HG02870 (cell line): Measurements from ENCODE around the gene MYBPH.

ENCODE experiments used
- ATAC-seq: cut with Tn5 transposase; IDR thresholded peaks from one replicate; pipeline ENCODE4 v1.9.1; 2021; ENCODE audit warnings: mild to moderate bottlenecking, moderate library complexity; ENCODE audit not compliant: unreplicated experiment

The MYBPH gene

DNA sequence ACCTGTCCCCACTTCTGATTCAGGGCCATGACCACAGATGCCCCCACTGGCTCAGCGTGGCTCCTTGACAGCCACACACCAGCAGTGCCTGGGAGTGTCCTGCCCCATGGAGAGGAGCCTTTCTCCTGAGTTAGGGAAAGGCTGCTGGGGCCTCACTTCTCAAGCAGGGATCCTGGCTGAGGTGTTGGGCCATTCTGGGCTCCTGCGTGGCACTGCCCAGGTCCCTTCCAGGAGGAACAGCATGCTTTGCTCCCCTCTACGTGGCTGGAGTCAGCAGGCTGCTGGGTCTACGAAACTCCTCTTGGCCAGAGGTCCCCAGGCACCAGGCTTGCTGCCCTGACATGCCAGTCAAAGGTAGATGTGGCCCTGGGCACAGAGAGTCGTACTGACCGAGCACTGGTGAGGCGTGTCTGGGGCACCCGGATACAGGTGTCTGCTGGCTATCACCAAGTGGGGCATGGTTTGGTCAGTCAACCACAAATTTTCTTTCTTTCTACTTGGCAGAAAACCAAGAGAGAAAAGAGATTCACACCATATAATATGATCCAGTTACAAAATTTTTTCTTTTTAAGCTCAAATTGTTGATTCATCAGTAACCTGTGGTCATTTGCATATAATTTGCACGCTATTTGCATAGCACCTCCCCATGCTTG, 44.0 kb downstream of the MYBPH start:
- no peak for ATAC-seq

DNA sequence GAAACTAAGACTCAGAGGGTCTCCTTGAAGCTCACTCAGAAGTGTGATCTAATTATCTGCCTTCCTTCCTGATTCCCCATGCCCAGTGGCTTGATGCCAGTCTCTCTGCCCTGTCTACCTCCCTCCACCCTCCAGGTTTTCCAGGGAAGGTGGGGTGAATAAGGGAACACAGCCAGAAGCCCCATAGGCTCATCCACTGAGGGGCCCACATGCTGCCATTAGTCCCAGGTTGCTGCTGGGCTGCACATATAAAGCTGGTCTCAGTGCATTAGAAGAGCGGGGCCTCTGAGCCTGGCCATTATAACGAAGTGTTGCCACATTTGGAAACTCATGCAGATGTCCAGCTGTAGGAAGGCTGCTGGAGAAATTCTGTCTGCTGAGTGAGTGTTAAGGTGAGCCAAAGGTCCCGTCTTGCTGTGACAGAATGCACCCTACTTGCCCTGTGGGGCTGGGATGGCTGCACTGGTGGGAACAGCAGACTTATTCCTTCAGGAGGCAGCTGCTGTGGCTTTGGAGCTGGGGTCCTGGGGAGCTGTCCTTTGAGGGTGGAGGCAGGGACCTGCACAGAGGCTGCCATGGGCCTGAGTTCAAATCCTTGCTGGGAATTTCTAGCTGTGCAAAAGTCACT, 45.2 kb downstream of the MYBPH start:
- no peak for ATAC-seq

DNA sequence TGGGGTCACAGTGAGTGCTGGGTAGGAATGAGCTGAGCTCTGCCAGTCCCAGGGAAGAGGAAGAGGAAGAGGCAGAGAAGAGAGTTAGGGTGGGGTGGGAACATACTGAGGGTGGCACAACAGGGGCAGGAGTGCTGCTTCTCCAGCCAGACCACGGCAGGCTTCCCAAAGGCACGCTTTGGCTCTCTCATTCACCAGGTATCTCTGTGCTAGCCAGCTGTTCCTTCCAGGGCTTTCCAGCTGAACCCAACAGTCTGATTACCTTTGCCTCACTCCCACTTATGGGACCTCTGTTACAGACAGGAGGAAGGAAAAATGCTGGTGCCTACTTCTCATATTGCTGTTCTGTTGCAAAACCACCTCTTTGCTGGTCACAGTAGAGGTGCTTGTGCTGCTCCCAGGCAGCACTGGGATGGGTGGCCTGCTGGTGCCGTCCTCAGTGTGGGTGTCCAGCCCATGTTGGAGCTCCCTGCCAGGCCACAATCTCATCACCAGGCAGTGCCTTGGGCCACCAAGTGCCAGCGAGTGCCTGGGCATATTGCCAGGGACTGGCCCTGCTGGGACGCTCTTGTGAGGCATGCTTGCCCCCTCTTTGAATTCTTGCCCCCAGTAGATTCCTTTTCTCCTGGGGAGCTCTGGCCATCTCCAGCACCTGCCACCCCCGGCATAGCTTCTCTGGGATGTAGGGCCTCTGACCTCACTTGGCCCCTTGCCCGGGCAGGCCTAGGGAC, 46.0 kb downstream of the MYBPH start:
- ATAC-seq, result no peak

DNA sequence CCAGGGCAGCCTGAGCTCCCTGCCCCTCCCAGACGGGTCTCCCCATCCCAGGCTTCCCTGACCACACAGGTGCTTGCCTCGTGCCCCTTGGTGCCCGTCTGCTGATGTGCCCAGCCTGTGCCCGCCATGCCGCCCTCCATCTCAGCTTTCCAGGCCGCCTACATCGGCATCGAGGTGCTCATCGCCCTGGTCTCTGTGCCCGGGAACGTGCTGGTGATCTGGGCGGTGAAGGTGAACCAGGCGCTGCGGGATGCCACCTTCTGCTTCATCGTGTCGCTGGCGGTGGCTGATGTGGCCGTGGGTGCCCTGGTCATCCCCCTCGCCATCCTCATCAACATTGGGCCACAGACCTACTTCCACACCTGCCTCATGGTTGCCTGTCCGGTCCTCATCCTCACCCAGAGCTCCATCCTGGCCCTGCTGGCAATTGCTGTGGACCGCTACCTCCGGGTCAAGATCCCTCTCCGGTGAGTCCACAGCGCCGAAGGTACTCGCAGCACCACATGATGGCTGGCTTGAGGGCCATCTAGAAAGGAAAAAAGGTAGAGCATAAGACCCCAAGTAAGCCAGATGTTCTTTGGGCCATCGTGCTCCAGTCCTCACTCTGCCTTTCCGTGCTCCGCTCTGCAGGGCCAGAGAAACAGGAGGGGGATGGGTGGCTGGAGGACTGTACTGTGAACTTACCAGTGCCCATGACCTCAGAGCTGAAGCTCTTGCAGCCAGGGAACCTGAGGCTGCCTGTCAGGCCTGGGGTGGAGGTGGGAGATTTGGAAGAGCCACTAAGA, 46.7 kb downstream of the MYBPH start:
- no peak for ATAC-seq

DNA sequence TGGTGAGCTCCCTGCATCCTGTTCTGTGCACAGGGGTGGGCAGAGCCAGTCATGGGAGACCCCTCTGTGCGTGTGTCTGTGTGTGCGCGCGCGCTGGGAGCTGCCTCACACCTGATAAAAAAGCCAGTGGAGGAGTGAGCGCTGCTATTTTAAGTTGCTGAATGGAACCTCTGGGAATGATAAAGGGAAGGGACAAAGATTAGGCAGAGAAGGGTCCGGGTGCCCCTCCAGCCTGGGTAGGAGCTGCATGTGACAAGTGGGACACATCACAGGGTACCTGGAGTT, 47.3 kb downstream of the MYBPH start:
- no peak for ATAC-seq

DNA sequence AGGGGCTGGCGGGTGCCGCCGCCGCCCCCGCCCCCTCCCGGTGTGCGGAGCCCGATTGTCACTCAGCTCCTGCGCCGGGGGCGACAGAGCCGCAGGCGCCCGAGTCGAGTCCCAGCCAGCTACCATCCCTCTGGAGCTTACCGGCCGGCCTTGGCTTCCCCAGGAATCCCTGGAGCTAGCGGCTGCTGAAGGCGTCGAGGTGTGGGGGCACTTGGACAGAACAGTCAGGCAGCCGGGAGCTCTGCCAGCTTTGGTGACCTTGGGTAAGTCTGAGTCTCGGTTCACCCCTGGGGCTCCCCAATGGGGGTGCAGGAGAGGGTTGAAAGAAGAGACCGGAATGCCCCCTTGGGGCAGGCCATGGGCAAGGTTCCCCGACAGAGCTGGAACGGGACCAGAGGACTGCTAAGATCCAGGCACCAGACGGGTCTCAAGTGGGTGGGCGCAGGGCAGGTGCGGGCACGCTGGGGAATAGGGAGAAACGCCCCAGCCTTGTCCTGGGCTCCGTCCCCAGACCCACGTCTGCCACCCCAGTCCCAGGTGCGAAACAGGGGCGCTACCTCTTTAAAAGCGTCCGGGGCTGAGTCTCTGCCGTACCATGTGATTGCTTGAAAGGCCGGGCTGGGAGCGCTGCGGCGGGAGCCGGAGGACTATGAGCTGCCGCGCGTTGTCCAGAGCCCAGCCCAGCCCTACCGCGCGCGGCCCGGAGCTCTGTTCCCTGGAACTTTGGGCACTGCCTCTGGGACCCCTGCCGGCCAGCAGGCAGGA, 47.8 kb downstream of the MYBPH start, which contains the start of gene ADORA1:
TSS of gene ADORA1 (plus strand) at position 61 of the 765 bp plus-strand sequence. CDS start 1,116 bp downstream, outside the sequence.
- no peak for ATAC-seq

DNA sequence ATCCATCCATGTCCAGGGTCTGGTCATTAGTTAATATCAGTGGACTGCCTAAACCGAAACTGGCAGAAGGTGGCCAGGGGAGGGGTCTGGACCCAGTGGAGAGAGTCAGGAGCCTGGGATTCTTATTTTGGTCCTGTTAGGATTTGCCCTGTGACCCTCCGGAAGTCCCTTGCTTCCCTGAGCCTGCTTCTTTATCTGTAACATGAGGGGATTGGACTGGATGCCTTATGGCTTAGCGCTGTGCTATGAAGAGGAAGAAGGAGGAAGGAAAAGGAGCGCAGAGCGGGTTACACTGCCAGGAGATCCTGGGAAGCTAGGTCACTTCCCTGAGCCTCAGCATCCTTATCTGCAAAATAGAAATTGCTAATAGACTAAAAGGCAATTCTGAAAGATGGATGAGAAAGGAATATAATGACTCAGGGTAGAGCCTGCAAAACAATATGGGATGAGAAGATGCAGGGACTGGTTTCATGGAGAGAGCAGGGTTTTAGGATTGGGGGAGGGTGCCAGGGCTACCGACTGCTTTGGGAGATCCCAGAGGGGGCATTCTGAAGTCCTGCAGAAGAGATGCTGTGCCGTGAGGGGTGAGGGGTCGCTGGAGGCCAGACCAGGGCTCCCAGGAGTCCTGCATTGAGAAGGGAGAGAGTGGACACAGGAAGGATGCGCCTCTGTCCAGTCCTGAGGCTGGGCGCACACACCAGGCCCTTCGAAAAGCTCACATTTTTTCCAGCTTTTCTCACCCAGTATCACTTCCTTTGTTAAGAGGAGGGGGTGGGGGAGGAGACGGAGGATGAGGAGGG, 48.6 kb downstream of the MYBPH start:
- ATAC-seq, result no peak

DNA sequence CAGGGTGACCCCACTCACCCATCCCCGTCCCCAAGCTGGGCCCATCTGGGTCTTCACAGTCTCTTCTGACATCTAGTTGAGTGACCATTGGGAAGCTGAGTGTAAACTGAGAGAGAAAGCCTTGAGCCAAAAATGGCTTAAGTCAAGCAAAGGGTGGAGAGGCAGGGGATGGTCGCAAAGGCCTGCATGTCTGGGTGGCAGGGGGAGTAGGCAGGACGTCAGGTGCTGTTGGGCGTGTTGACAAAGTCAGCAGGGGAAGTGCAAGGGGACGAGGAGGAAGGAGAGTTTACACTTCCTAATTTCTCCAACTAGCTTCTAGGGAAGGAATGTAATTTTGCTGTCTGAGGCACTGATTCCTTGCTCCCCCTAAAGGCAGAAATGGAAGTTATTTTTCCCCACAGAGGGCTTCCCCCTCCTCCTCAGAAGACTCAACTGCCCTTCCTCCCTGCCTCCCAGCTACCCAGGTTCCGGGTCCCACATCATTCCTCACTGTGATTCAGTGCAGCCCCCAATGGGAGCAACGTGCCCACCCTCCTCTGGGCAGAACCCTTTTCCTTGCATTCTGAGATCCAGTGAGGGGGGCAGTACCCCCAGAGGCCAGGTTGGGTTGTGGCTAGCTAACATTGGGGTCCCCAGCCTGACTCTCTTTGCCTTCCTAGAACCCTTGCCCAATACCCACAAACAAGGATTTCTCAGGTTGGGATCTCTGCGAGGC, 49.3 kb downstream of the MYBPH start:
- ATAC-seq, result no peak

DNA sequence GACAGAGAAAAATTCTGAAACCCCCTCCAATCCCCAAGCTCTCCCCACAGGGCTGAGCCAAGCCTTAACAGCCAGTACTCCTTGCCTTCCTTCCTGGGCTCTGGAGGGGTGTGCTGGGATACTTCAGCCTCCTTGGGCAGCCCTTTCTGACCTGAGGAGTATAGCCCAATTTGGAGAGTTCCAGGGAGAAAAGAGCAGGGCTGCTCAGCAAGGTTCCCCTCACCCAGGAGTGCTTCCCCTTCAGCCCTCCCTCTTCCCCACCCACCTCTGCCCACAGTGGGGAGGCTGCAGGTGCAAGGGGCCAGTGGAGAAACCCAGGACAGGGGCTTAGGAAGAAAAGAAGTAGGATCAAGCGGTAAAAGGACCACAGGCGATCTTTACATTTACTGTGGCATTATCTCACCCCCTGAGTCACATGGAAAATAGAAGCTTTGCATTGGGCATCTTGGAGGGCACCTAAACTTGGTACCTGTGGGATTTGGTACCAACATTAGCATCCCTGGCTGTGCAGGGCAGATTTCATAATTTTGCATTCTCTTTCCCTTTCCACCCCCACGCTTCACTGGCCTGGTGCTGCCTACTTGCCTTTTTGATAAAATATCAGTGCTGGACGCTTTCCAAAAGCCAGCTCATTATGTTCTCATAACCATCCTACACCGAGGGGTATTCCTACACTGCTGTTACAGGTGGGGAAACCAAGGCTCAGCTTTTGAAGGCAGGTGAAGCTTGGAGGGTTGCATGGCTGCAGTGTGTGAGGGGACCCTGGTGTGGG, 50.9 kb downstream of the MYBPH start:
- no peak for ATAC-seq

DNA sequence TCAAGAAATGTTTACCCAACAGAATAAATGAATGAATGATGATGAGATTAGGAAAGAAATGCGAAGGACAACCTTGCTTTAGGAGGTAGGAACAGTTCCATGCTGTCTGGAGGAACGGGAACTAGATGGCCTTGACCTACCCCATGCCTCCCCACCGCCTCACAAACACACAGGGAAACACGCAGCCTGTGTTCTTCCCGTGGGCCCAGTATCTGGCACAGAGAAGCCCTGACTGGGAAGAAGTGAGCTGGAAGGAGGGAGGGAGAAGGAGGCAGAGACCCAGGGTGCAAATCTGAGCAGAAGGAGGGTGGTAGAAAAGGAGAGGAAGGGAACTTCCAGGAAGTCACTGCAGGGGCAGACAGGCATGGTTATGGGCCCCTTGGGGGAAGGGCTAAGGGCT, 51.6 kb downstream of the MYBPH start:
- ATAC-seq, result no peak

DNA sequence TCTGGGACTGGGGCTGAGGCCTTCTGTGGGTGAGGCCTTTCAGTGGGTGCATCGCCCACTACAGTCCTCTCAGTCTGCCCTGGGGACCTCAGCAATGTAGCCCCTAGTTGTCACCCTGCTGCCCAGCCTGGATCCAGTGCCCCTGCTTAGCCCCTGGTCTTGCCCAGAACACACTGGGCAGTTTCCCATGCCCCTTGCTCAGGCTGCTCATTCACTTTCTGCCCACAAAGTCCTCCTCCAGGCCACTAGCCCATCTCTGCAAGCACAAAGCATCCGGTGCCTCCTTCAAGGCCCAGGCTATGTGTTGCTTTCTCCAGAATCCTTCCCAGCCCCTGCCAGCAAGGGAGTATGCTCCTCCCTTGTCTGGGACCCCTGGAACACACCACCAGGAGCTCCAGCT, 53.5 kb downstream of the MYBPH start:
- no peak for ATAC-seq

DNA sequence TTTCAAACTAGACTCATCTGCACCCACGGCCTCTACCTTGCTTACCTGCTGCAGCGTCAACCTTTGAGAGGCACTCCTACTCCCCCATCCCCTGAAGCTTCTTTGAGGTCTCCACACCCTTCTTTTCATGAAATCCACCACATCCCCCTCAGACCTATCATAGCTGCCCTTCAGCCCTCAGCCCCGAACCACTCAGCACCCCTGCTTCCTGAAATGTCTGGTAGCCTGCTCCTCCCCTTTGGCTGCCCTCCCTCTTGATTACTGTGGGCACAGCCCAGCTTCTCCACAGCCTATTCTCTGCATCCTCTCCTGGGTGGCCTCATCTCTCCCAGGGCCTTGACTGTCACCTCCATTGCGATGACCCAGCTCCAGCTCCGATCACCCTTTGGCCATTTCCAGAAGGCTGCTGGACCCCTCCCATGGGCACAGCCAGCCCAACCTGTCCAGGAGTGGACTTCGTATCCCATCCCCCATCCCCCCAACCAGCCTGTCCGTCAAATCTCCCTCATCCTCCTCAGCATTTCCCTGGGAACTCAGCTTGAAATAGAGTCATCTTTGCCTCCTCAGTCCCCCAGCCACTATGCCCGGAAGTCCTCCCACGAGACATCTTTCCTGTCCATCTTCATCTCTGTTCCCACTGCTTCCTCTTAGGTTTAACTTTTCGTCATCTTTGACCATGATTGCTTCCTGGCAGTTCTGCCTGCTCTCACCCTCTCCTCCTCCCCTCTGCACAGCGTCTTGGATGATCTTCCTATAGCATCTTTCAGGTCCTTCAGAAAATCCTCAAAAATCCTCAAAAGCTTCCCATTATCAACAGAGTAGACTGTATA, 54.2 kb downstream of the MYBPH start:
- ATAC-seq, result no peak

DNA sequence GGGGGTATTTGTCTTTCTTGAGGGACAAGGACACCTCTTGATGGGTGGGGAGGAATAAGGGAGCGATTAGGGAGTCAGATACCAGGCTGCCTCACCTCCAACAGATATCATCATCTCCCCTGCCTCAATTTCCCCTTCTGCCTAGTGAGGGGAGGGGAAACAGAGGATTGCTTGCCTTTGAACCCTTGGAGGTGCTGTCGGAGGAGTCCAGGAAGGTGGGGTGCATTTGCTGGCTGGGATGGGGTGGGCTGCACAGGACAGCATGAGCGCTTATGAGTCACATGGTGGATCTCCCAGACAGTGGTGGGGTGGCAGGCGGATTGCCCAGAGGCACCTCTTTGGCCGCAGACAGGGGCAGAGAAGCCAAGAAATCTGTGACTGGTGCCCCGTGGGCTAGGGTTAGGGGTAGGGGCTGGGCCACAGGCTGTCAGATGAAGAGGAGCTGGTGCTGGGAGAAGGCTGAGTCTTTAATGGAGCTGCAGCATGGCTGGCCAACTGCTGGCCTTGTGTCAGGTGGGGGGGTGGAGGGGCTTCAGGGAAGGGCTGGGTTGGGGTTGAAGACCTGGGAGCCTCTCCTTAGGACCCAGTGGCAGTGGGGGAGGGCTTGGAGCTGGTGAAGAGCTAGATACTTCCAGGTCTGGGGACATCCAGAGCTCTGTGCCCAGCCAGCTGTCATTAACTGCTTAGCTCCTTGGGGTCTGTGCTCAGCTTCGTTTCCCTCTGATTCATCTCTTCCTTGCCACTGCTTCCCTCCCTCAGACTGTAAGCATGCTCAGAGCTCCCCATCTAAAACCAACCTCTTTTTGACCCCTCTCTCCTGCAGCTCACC, 55.1 kb downstream of the MYBPH start:
- no peak for ATAC-seq
